ENCODE data around the gene DDB1.

GRCh38 chr11:61332281-61332796 is 566 bp downstream of the DDB1 start:
- no peak for TF ChIP-seq CTCF (IDR thresholded peaks at IDR 0.05 in 2 of 3, conservative IDR thresholded peaks at IDR 0.05 in 1 of 3; ENCODE audit: control insufficient read depth in 2 of 3, extremely low read depth in 1 of 3, insufficient read depth in 1 of 3, low read depth in 3 of 3, low read length in 3 of 3)
- TF ChIP-seq RAD51 (IDR thresholded peaks at IDR 0.05): no peak
- no peak for TF ChIP-seq CREB1 (IDR thresholded peaks at IDR 0.05; ENCODE audit: low read depth)
- no peak for TF ChIP-seq POLR2A (IDR thresholded peaks at IDR 0.05; ENCODE audit: low read depth, low read length)
- no peak for TF ChIP-seq RFX5 (IDR thresholded peaks at IDR 0.05; ENCODE audit: low read depth, low read length)
- TF ChIP-seq RAD21 (IDR thresholded peaks at IDR 0.05; ENCODE audit: insufficient read depth, low read depth, low read length): no peak
- no peak for TF ChIP-seq ATF2 (IDR thresholded peaks at IDR 0.05; ENCODE audit: low read length)

Measured in GM12878 (cell line).